HG02840 (cell line): ENCODE results near the gene ATXN3.
"Not testable (repeated sequence)": the region's sequence is repeated elsewhere in the genome, so short reads cannot be mapped to it uniquely, and the experiment has no call there.

Experiments used
- ATAC-seq: cut with Tn5 transposase; IDR thresholded peaks from one replicate; pipeline ENCODE4 v1.9.1; 2021; ENCODE audit warnings: mild to moderate bottlenecking, moderate library complexity, moderate number of reproducible peaks; ENCODE audit not compliant: unreplicated experiment, low FRiP score

The ATXN3 gene

DNA sequence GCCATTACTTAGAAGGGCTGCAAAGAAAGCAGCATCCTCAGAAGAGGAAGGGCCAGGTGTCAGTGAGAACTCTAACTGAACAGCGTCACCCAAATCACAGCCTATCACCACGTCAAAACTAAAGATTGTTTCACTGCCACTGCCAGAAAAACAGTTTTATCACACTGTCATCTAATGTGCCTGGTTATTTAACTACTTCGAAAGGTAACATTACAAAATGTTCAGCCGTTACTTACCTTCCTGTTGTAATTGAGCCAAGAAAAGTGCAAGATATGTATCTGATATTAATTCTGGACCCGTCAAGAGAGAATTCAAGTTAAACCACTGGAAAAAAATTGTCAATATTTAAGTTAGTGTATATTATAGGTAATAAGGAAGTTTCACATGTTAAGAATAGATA is 17.9 kb downstream of the ATXN3 start:
- no peak for ATAC-seq

GRCh38 chr14:92074555-92074954 is 31.8 kb downstream of the ATXN3 start:
- no peak for ATAC-seq

- no peak for ATAC-seq
Observed at GRCh38 chr14:92058006-92058917, 48.1 kb downstream of the ATXN3 start.

GRCh38 chr14:92049781-92050180 is 56.6 kb downstream of the ATXN3 start:
- no peak for ATAC-seq

- not testable (repeated sequence) for ATAC-seq
Observed at GRCh38 chr14:92049221-92049620, 57.2 kb downstream of the ATXN3 start.

DNA sequence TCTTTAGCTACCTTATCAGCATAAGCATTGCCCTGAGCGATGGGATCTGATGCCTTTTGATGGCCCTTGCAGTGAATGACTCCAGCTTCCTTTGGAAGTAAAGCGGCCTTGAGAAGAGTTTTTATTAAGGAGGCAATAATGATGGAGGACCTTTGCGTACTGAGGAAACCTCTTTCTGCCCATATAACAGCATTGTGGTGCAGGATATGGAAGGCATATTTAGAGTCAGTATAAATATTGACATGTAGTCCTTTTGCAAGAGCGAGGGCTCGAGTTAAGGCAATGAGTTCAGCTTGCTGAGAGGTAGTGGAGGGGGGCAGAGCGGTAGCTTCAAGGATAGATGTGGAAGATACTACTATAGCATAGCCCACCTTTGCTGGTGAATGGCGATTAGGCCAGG is 60.5 kb downstream of the ATXN3 start:
- ATAC-seq: not testable (repeated sequence)

DNA sequence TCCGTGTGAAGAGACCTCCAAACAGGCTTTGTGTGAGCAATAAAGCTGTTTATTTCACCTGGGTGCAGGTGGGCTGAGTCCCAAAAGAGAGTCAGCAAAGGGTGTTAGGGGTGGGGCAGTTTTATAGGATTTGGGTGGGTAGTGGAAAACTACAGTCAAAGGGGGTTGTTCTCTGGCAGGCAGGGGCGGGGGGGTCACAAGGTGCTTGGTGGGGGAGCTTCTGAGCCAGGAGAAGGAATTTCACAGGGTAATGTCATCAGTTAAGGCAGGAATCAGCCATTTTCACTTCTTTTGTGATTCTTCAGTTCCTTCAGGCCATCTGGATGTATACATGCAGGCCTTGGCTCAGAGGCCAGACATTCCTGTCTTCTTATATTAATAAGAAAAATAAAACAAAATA is 64.6 kb downstream of the ATXN3 start:
- ATAC-seq: not testable (repeated sequence)

DNA sequence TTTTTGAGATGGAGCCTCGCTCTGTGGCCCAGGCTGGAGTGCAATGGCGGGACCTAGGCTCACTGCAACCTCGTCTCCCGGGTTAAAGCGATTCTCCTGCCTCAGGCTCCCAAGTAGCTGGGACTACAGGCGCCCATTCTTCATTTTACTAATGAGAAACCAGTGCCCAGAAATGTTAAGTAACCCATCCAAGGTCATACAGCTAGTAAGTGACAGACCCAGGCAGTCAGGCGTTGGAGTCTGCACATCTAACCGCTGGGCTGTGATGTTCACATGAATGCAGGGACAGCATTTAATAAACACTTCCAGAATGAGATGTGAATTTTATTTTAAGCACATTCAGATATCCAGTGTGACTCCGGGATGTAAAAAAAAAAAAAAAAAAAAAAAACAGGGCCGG is 65.2 kb downstream of the ATXN3 start:
- ATAC-seq: no peak

- peak; percentile 74 for ATAC-seq
Observed at GRCh38 chr14:92040431-92041051, 65.8 kb downstream of the ATXN3 start.

GRCh38 chr14:92039719-92040430 is 66.5 kb downstream of the ATXN3 start, which contains the start of gene TRIP11:
TRIP11 (minus strand) TSS chr14:92040059; CDS start chr14:92039685, 374 bp downstream.
- peak; percentile 97 for ATAC-seq

GRCh38 chr14:92039063-92039718 is 67.2 kb downstream of the ATXN3 start:
- ATAC-seq: peak; percentile 13

DNA sequence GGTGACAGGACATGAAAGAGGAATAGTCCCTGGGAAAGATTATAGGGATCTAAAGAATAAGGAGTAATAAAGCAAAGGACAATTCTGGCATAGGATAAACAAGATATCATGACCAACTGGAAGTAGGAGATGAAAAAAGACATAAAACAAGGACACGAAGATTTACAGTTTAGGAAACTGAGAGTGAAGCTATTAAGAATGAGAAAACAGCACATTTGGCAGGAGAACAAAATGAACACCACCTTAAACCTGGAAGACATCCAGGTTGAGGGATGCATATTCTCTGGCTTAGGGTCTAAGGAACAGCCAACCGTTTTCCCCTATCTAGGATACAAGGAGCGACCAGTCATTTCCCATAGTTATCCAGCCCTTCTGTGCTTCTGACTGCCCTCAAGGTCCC is 68.4 kb downstream of the ATXN3 start:
- no peak for ATAC-seq

GRCh38 chr14:92035890-92036289 is 70.5 kb downstream of the ATXN3 start:
- ATAC-seq: no peak

GRCh38 chr14:92033906-92034687 is 72.3 kb downstream of the ATXN3 start:
- no peak for ATAC-seq

- no peak for ATAC-seq
Observed at GRCh38 chr14:92033433-92033832, 72.9 kb downstream of the ATXN3 start.

- no peak for ATAC-seq
Observed at GRCh38 chr14:92026548-92027190, 79.7 kb downstream of the ATXN3 start.

GRCh38 chr14:92022036-92022435 is 84.3 kb downstream of the ATXN3 start:
- ATAC-seq: no peak

GRCh38 chr14:92021523-92021922 is 84.9 kb downstream of the ATXN3 start:
- no peak for ATAC-seq

DNA sequence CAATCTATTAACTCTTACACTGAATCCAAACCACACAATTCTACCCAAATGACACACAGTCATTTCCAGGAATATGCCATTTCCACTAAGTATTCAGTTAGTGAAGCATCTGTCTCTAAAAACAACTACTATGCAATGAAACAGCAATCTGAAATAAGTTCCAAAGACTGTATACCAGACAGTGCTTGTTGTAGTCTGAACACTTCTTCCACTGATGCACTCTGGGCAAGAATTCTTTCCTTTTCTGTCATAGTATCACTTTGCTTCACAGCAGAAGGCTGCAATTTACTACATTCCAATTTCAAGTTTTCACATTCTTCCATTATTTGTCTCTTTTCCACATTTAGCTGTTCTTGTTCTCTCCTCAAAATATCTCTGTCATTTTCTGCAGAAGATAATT is 92.3 kb downstream of the ATXN3 start:
- ATAC-seq: no peak
